NCI-H2107 (cell line): ENCODE data around the gene ERN1.

Experiments used
- DNase-seq: peaks from one replicate; lab custom pipeline; 2025; lab: John Stamatoyannopoulos, UW

Gene ERN1

DNA sequence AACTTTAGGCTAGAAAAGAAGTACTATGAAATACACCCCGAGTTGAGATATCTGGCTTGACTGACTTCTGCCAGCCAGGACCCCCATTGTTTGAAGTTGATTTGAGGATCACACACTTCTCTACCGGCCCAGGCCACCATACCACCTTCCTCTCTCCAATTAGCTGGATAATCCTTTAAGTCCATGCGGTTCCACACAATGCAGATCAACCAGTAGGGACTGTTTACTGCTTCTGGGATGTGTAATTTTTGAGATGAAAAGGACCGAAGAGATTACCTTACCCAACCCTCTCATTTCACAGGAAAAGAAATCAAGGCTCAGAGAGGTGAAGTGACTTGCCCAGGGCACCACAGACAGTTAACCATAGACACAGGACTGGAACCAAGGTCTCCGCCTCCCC, 20.5 kb downstream of the ERN1 start:
- no peak for DNase-seq

GRCh38 chr17:64107500-64108236, 22.3 kb downstream of the ERN1 start:
- DNase-seq, result no peak

- no peak for DNase-seq
Measured at GRCh38 chr17:64106918-64107317, 23.0 kb downstream of the ERN1 start.

DNA sequence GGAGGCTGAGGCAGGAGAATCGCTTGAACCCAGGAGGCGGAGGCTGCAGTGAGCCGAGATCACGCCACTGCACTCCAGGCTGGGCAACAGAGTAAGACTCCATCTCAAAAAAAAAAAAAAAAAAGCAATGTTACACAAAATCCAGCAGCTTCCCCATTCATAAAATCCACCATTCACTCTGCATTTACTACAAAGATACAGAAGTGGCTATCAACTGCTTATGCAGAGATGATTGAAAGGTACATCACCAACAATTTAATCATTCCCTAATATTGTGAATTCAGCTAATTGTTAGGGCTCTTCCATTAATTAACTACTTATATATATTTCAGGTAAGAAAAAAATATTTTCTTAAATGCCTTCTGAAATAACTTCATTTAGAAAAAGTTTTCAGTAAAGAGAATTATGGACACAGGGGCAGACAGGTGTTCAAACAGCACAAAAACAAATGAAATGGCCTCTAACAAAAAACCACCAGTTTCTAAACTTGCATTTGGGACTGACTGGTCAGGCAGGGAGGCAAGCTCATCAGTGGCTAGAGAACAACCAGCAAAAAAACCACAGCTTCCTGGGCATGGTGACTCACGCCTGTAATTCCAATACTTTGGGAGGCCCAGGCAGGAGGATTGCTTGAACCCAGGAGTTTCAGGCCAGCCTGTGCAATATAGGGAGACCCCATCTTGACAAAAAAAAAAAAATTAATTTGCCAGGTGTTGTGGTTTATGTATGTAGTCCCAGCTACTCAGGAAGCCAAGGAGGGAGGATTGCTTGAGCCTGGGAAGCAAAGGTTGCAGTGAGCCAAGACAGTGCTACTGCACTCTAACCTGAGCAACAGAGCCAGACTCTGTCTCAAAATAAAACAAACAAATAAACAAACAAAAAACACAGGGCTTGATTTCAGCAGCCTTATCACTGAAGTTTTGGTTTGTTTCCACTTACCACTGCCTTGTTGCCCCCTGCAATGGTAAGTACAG, 26.3 kb downstream of the ERN1 start:
- DNase-seq, result no peak

GRCh38 chr17:64102627-64103390, 27.1 kb downstream of the ERN1 start:
- DNase-seq, result no peak

DNA sequence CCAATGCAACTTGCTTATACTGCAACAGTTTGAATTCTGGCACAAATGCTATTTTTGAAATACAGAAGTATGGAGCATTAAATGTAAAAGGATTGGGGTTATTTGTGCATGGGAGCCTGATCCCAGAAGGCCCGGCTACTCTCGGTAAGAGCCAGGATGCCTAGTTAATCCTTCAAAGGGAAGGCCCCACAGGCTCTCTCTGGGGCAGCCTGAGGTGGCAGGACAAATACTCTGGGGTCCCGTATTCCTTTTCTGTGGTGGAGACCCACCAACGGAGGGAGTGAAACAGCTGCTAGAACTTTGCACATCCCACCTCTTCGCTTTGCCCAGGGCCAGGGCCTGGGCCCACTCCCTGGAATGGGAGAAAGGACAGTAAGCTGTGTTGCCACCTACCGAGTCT, 30.4 kb downstream of the ERN1 start:
- no peak for DNase-seq

- no peak for DNase-seq
Measured at GRCh38 chr17:64097196-64097936, 32.6 kb downstream of the ERN1 start.

DNA sequence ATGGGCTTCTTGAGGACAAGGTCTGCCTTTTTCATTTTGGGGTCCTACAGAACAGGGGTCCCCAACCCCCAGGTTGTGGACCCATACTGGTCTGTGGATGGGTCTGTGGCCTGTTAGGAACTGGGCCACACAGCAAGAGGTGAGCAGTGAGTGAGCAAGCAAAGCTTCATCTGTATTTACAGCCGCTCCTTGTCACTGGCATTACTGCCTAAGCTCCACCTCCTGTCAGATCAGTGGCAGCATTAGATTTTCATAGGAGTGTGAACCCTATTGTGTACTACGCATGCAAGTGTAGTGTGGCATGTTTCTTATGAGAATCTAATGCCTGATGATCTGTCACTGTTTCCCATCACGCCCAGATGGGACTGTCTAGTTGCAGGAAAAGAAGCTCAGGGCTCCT, 33.9 kb downstream of the ERN1 start:
- DNase-seq, result no peak

DNA sequence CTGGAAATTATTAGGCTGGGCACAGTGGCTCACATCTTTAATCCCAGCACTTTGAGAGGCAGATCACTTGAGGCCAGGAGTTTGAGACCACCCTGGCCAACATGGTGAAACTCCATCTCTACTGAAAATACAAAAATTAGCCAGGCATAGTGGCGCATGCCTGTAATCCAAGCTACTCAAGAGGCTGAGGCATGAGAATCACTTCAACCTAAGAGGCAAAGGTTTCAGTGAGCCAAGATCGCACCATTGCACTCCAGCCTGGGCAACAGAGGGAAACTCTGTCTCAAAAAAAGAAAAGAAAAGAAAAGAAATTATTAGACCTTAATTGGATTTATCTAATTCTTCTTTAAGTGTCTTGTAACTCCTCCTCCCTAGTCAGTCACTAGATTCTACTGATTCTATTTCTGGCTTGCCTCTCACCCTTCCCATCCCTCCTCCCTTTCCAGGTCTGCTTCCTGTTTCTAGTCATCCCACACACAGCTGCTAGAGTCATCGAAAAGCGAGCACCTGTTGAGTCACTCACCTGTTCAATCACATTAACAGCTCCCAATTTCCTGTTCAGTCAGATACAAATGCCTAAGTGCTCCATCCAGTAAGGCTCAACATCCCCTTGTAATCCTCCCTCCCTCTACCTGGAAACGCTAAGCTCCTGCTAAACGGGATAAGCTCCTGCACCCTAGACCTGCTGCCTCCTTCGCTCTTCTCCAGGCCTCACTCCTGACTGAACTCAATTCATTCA, 34.6 kb downstream of the ERN1 start:
- DNase-seq, result no peak

DNA sequence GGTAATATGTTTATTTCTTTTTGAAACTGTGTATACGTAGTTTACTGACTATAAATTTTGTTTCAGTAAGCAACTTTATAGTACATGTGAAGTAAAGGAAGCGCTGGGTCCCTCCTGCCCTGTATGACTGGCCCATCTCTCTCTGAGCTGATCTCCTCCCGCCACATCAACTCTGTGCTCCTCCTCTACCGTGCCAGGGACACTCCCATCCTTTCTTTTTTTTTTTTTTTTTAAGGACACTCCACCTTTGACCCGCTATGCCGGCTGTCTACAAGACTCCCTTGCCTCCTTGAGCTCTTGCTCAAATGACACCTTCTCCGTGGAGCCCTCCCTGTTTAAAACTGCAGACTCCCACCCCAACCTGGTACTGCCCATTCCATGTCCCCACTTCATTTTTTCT, 35.5 kb downstream of the ERN1 start:
- no peak for DNase-seq

DNA sequence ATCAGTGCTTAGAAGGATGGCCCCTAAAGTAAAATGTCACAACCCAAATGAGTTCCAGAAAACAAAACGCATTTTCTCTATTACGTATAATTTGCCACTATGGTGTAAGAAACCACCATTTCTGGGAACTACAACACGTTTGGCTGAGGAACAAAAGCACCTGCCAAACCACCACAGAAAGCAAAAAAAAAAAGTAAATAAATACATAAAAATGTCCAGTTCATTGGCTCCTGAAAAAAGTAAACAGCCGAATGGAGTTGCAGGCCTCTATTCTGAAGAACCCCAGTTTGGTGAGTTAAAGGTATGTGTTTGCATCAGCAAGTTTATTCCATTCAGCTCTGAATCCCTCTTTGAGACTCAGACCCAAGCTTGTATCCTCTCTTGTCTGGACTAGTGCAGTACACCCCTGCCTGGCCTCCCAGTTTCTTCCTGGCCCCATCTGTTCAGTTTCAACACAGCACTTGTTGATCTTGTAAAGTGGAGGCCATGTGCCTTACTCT, 36.9 kb downstream of the ERN1 start:
- DNase-seq, result no peak

DNA sequence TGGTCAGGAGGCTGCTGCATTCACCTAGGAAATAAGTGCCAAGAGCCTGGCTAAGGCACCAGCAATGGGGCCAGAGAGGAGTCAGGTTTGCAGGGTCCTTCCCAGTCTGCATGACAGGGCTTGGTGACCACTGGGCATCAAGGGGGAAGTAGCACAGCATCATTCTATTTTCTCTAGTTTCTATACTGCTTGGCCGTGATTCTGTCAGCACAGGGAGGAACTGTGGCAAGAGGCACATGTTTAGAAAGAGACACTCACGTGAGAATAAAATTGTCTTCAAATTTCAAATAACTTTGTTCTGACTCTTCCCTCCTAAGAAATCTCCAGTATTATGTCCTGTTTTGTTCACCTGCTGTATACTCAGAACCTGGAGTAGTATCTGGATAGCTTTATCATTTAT, 37.8 kb downstream of the ERN1 start:
- DNase-seq, result no peak

DNA sequence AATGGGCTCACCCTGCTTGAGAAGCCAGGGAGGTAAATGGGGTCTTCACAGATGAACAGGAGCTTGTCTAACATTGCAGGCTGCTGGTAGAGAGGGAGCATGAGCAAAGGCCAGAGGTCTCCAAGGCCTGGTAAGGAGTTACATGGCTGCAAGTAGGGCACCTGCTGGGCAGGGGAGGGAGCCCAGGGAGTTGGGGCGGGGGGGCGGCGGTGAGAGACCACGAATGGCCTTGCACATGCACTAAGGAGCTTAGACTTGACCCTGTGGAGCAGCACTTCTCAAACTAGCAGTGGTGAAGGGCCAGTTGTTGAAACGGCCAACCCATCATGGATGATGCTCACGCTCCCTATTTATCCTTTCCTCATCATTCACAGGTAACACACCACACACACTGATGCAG, 38.4 kb downstream of the ERN1 start:
- DNase-seq, result no peak

- no peak for DNase-seq
Measured at GRCh38 chr17:64091116-64091515, 38.8 kb downstream of the ERN1 start.

DNA sequence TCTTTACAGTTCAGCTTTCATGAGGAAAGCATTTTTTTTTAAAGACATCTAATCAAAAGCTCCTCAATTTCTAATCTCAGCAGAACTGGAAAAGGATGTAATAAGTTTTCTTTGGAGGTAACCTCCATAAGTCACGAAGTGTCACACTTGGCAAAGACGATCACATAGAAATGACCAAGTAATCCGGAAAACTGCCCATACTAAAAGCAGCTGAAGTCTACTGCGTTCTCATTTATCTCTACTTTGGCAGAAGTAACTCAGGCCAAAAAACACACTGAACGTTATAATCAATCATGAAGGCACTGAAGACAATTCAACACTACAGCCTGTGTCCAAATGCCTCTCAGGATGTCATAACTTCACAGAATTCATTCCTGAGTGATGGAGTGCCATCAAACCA, 39.8 kb downstream of the ERN1 start:
- no peak for DNase-seq

DNA sequence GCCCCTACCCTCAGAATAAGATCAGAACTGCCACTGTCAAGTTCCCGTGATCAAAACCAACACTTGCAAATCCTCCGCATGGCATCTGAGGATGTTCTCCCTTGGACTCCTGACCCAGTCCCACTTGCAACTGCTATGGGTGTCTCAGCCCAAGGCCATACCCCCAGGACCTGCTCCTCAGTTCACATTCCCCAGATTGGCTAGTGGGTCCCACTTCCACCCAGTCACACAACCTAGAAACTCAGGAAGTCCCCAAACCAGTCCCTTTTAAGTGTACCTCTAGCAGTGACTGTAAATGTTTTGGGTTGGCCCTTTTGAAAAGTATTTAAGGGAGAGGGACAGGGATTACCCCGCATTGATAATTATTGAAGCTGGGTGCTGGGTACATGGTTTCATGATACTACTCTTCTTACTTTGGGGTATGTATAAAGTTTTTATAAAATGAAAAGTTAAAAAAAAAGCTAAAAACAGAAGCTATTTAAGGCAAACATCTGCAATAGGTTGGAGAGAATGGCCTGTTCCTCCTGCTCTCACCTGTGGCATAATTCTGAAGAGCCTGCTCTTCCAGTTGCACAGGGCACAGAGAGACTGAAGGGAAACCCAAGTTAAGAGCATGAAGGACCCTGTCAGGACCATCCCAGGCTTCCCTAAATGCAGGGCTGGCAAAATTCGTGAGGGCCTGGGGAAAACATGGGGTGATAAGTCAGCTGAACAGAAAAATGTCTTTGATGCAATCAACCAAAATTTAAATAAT, 42.5 kb downstream of the ERN1 start:
- no peak for DNase-seq

GRCh38 chr17:64085650-64086005, 44.3 kb downstream of the ERN1 start:
- no peak for DNase-seq

DNA sequence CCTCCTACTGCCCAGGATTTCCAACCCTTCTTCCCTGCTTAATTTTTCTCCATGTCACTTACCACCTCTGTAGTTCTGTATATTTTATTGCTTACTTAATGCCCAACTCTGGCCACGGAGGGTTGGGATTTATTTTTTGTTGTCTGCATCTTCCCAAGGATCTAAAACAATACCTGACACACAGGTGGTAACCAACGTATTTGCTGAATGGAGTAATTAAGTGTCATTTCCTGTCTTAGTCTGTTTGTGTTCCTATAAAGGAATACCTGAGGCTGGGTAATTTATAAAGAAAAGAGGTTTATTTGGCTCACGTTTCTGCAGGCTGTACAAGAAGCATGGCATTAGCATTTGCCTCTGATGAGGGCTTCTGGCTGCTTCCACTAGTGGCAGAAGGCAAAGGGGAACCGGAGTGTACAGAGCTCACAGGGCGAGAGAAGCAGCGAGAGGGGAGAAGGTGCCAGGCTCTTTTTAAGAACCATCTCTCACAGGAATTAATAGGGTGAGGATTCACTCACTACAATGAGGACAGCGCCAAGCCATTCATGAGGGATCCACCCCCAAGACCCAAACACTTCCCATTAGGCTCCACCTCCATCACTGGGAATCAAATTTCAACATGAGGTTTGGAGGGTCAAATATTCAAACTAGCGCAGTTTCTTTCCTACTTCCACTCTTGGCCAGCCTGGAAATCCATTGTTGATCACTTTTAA, 44.8 kb downstream of the ERN1 start:
- DNase-seq, result no peak

DNA sequence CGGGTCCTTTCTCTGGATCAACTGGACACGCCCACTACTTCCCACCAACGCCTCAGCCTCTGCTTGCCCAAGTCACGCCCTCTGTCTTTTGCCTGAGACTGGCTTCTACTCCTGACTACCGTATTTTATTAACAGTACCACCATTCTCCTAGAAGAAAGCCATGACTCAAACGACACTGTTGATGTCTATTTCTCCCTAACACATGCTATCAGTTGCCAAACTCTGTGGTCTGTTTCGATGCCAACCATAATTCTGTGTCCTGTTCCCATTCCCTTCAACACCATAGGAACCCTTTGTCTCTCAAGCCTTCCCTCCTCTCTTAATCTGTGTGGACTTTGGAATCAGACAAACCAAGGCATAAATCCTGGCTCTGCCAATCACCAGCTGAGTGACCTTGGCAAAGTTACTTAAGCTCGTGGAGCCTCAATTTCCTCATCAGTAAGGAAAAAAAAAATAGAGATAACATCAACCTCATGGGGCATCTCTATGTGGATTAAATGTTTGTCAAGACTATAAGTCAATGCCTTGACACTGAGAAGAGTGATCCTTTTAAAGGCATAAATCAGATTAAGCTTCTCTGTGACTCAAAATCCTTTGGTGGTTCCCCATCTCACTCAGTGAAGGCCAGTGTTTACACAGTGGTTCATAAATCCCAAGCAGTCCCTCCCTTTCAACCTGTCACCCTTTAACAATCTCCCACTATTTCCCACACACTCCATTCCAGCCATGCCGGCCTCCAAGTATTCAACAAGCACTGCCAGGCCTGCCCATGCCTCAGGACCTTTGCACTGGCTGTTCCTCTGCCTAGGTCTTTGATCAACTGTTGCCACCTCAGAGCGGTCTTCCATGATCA, 45.6 kb downstream of the ERN1 start:
- no peak for DNase-seq
